Mesenteric fat pad (tissue), 1 donor: ENCODE data around the gene RIPK3. TPM values are rescaled to one million over a fixed set of nuclear protein-coding genes. Genes with fewer than 3 reads are reported as not detected.
"Not testable (repeated sequence)": the region's sequence is repeated elsewhere in the genome, so short reads cannot be mapped to it uniquely, and the experiment has no call there.

Experiments used
- DNase-seq: peaks from one replicate; pipeline ENCODE4 v3.0.0-alpha.2; 2020; ENCODE audit warnings: low spot score
- long read RNA-seq: library from polyadenylated mRNA; unstranded; transcript quantifications from one replicate; pipeline ENCODE4 v2.0.0, GENCODE V29; 2020
- total RNA-seq: library from RNA; stranded (reverse); fragmentation: NEBNext Ultra II Directional; extraction: Animal tissue kit (Norgen Biotek cat#: 25700); gene quantifications from one replicate; pipeline ENCODE4 v1.2.1, GENCODE V29; 2021
- donor health status: DM: yes; HTN: yes; CAD: no.

Gene RIPK3
- total RNA-seq = 12.7 TPM
- long read RNA-seq, transcript RIPK3-201 (10 exons, 1,930 nt) = major isoform, 29 of 41 reads
- long read RNA-seq, partial matches to known transcripts = 6 of 41 reads
- long read RNA-seq, other reads (novel, unspliced or antisense) = 6 of 41 reads

GRCh38 chr14:24339284-24340151 is at the start of gene RIPK3:
Gene RIPK3 (minus strand): TSS chr14:24339991. CDS start chr14:24339826, 165 bp downstream.
- DNase-seq = no peak

DNA sequence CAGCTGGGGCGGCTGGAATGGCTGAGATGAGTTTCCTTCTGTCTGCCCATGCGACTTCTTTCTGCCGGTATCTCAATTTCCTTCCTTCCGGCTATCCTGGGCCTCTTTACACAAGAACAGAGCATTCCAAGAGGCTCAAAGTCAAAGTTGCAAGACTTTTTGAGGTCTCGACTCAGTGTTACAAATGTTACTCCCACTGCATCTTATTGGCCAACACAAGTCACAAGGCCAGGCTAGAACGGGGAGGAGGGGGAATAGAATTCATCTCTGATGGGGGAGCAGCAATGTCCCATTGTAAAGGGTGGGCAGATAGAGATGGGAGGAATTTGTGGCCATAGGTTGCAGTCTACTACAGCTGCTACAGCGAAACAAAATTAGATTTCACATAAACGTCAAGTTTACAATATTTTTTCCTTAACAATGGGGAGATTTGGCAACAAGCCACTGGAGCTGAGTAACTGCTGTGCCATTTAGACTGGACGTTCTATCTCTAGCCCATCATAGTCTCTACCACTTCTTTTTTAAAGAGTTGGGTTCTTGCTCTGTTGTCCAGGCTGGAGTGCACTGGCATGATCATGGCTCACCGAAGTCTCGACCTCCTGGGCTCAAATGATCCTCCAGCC is 49.5 kb upstream of the RIPK3 start:
- DNase-seq = no peak

- DNase-seq = no peak
These were observed 48.8 kb upstream of the RIPK3 start for GRCh38 chr14:24388474-24389179.

DNA sequence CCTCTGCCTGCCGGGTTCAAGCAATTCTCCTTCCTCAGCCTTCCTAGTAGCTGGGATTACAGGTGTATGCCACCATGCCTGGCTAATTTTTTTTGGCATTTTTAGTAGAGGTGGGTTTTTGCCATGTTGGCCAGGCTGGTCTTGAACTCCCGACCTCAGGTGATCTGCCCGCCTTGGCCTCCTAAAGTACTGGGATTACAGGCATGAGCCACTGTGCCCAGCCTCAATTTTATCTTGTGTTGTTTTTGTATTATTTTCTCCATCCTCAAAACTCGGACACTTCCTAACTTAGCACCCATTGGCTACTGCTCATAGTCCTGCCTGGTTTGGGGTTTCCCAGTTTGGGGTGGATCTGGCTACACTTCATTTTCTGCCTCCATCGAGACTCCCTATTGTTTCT is 47.8 kb upstream of the RIPK3 start:
- not testable (repeated sequence) for DNase-seq

- no peak for DNase-seq
These were observed 47.2 kb upstream of the RIPK3 start for GRCh38 chr14:24387009-24387345.

DNA sequence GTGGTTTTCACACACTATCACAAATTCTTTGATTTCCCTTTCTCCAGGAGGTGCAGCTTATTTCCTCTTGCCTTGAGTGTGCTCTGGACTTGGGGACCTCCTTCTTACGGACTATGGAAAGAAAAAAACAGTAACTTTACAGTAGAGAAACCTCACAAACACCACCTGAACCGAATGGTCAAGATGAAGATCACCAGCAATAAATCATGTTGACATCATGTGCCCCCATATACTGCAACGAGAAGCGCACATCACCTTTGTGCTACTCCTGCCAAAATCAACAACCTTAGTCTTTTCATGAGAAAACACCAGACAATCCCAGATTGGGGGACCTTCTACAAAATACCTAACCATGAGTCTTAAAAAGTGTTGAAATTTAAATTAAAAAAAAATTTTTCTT is 45.7 kb upstream of the RIPK3 start:
- no peak for DNase-seq

- no peak for DNase-seq
These were observed 44.4 kb upstream of the RIPK3 start for GRCh38 chr14:24384169-24384568.

DNA sequence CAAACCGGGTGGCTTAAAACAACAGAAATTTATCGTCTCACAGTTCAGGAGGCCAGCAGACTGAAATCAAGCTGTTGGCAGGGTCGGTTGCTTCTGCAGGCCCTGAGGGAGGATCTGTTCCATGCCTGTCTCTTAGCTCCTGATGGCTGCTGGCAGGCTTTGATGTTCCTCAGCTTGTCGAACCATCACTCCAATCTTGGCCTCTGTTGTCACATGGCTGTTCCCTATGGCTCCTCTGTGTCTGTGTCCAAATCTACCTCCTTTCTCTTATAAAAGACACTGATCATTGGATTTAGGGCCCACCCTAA is 42.2 kb upstream of the RIPK3 start:
- no peak for DNase-seq

DNA sequence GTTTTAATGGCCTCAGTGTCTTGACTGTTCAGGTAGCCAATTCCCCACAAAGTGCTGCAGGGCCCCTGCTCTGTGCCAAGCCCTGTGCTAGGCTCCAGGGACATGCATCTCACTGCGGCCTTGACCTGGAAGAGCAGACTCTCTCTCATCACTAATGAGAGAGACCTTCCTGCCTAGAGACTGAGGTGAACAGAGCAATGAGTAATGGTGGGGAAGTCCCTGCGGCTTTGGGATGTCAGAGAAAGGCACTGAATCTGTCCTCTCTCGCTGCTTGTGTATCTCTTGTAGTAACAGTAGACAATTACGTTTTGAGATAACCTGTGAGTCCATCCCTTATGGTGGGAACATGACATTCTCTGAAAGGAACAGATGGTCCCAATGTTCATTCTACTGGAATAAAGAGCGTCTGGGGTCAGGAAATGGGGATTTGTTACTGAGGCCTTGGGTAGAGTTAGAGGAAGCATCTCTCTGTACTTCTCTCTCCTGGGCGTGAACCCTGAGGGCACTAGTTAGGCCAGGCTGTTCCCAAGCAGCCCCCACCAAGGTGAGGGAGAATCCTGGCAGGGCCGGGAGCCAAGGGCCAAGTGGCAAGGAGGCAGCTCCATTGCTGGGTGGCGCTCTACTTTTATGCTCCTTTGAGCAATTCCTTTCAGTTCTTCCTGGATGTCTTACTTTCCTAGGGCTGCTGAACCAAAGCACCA is 41.7 kb upstream of the RIPK3 start:
- DNase-seq = no peak

GRCh38 chr14:24379907-24380730 is 40.3 kb upstream of the RIPK3 start:
- DNase-seq = no peak

- no peak for DNase-seq
These were observed 39.5 kb upstream of the RIPK3 start for GRCh38 chr14:24378981-24379906.

GRCh38 chr14:24378327-24378726 is 38.5 kb upstream of the RIPK3 start:
- DNase-seq = no peak

DNA sequence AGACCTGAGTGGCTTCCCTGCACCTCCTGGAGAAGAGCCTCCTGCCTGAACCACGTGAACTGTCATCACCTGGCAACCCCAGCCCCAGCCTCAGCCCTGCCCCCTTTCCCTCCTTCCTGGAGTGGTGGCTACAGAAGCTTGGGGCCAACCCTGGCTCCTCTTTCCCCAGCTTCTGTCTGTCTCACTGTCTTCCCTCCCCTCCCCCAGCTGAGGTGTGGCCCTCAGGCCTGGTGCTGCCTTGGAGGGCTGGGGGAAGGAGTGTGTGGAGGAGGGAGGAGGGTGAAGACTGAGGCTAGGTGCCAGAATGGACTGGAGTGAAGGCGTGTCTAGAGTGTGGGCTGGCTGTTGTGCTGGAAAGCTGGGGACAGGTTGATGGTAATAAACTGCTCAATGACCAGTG is 37.9 kb upstream of the RIPK3 start:
- DNase-seq = no peak

GRCh38 chr14:24377126-24377525 is 37.3 kb upstream of the RIPK3 start:
- no peak for DNase-seq

- DNase-seq = no peak
These were observed 36.8 kb upstream of the RIPK3 start for GRCh38 chr14:24376448-24377070.

DNA sequence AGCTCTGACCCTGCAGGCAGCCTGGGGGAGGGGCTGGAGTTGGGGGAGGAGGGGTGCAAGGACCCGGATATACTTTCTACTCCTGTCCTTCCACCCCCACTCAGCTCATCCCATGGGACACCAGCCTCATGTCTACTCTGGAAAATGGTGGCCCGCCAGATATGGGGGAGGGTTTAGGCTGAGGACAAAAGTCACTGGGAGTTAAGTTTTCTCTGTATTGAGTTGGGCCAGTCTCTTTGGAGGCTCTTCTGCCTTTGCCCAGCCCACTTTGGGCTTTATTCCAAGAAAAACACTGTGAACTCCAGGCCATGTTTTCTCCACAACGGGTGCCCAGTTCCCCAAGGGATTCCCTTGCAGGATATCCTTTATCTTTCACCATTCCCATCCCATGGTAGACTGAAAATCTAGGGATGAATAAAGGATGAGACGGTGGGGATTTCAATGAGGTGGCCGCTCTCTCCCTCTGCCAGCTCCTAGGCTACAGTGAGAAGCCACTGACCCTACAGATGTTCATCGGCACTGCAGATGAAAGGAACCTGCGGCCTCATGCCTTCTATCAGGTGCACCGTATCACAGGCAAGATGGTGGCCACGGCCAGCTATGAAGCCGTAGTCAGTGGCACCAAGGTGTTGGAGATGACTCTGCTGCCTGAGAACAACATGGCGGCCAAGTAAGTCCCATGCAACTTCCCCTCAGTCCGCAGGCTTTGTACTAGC is 33.1 kb upstream of the RIPK3 start:
- no peak for DNase-seq

DNA sequence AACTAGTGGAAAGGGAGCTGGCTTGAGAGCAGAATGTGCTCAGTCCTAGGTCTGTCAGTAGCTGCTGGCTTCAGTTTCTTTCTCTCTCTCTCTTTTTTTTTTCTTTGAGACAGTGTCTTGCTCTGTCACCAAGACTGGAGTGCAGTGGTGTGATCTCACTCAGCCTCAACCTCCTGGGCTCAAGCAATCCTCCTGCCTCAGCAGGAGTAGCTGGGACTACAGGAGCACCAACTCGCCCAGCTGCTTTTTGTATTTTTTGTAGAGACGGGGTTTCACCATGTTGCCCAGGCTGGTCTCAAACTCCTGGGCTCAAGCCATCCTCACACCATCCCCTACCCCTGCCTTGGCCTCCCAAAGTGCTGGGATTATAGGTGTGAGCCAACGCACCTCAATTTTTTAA is 31.8 kb upstream of the RIPK3 start:
- not testable (repeated sequence) for DNase-seq

DNA sequence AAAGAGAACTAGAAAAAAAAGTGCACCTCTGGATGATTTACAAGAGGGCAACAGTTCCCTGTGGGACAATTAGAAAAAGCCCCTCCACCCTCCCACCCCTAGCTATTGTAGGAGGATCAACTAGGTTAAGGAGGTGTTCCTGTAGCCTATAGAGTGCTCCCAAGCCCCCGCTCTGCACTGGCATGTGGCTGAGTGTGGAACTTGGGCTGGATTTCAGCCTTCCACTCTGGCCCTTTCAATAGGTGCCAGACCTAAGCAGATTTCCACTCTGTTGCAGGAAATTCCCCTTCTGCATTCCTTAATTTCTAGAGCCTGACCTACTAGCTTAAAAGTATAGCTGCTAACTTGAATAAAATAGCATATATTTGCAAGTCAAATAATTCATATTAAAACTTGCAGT is 31.0 kb upstream of the RIPK3 start:
- no peak for DNase-seq
